GM23338 (cell line): Measurements from ENCODE around the gene NDUFA11. TPM values are rescaled to one million over a fixed set of nuclear protein-coding genes. Genes with fewer than 3 reads are reported as not detected.
A peak's percentile ranks its signal among the peaks of the same experiment; 100 is the strongest.

Source experiments
- ATAC-seq: fragments of 200-7000 bp; cut with Tn5 transposase; 3 replicates; pipeline ENCODE4 v1.9.1; 2020
- DNase-seq: peaks from one replicate; pipeline ENCODE4 v3.0.0-alpha.2; 2015; ENCODE audit warnings: low spot score
- H2AFZ ChIP-seq: fragments of 200-600 bp; sonication (generic); 2 replicates; pipeline ENCODE4 v1.8.0; 2016; ENCODE audit warnings: antibody characterized with exemption, mild to moderate bottlenecking, moderate library complexity
- H3F3A ChIP-seq: fragments of 200-600 bp; sonication (generic); replicated peaks from 2 replicates; pipeline ENCODE4 v1.8.0; 2017; ENCODE audit warnings: antibody characterized with exemption, mixed run types, low read depth
- H3K27ac ChIP-seq: fragments of 200-600 bp; sonication (generic); 2 replicates; pipeline ENCODE4 v1.6.1; 2016; ENCODE audit warnings: low read depth
- H3K27me3 ChIP-seq: fragments of 200-600 bp; sonication (generic); 2 replicates; pipeline ENCODE4 v1.8.0; 2016; ENCODE audit warnings: mild to moderate bottlenecking, mixed run types, moderate library complexity; ENCODE audit not compliant: insufficient read depth
- H3K36me3 ChIP-seq: fragments of 200-600 bp; sonication (generic); 2 replicates; pipeline ENCODE4 v1.8.0; 2016; ENCODE audit warnings: mild to moderate bottlenecking; ENCODE audit not compliant: insufficient read depth
- H3K4me1 ChIP-seq: fragments of 200-600 bp; sonication (generic); 2 replicates; pipeline ENCODE4 v1.8.0; 2016; ENCODE audit warnings: mild to moderate bottlenecking, moderate library complexity; ENCODE audit not compliant: insufficient read depth
- H3K4me2 ChIP-seq: fragments of 200-600 bp; sonication (generic); 2 replicates; pipeline ENCODE4 v1.7.1; 2017; ENCODE audit warnings: mixed run types
- H3K4me3 ChIP-seq: fragments of 200-600 bp; sonication (generic); 2 replicates; pipeline ENCODE4 v1.6.1; 2016; ENCODE audit warnings: mixed run types
- H3K79me2 ChIP-seq: fragments of 200-600 bp; sonication (generic); replicated peaks from 2 replicates; pipeline ENCODE4 v1.8.0; 2017; ENCODE audit warnings: mild to moderate bottlenecking; ENCODE audit not compliant: insufficient read depth
- H3K9me2 ChIP-seq: fragments of 200-600 bp; sonication (generic); 2 replicates; pipeline ENCODE4 v1.8.0; 2017; ENCODE audit not compliant: insufficient read depth
- H4K20me1 ChIP-seq: fragments of 200-600 bp; sonication (generic); replicated peaks from 2 replicates; pipeline ENCODE4 v1.8.0; 2017; ENCODE audit warnings: mild to moderate bottlenecking; ENCODE audit not compliant: insufficient read depth
- H3K27ac Mint-ChIP-seq: 2 replicates; pipeline ENCODE4 v1.8.0; 2020; ENCODE audit warnings: inconsistent platforms, mild to moderate bottlenecking, moderate library complexity, mixed read lengths
- H3K27me3 Mint-ChIP-seq: 3 replicates; pipeline ENCODE4 v1.8.0; 2022; ENCODE audit warnings: low read depth, mild to moderate bottlenecking, moderate library complexity, mixed read lengths, inconsistent platforms; ENCODE audit not compliant: insufficient read depth, poor library complexity
- H3K36me3 Mint-ChIP-seq: 3 replicates; pipeline ENCODE4 v1.8.0; 2021; ENCODE audit warnings: low read depth, mild to moderate bottlenecking, inconsistent platforms, moderate library complexity, mixed read lengths
- H3K4me1 Mint-ChIP-seq: 3 replicates; pipeline ENCODE4 v1.8.0; 2020; ENCODE audit warnings: mild to moderate bottlenecking, inconsistent platforms, mixed read lengths
- H3K4me3 Mint-ChIP-seq: 3 replicates; pipeline ENCODE4 v1.8.0; 2021; ENCODE audit warnings: moderate library complexity, mild to moderate bottlenecking, inconsistent platforms, mixed read lengths
- H3K9me3 Mint-ChIP-seq: 3 replicates; pipeline ENCODE4 v1.8.0; 2020; ENCODE audit warnings: moderate library complexity, mild to moderate bottlenecking, inconsistent platforms, mixed read lengths
- CREB1 ChIP-seq: fragments of 250-450 bp; sonication (Bioruptor Pico); IDR thresholded peaks from 2 replicates; pipeline ENCODE4 v1.5.0; 2020; ENCODE audit warnings: low read depth, mild to moderate bottlenecking, moderate library complexity
- CTCF ChIP-seq, 2 experiments: fragments of 200-600 bp in 1 of 2; sonication (generic) in 1 of 2; conservative IDR thresholded peaks; 2 replicates each; pipeline versions ENCODE4 v1.5.1 to v1.6.1; 2016 to 2017; ENCODE audit warnings: antibody characterized with exemption in 2 of 2, low read depth in 2 of 2, mild to moderate bottlenecking in 2 of 2, moderate library complexity in 1 of 2
- ETS1 ChIP-seq: IDR thresholded peaks from 2 replicates; pipeline ENCODE4 v1.6.1; 2016; ENCODE audit warnings: antibody characterized with exemption
- EZH2 ChIP-seq: fragments of 200-600 bp; sonication (generic); IDR thresholded peaks from one replicate; pipeline ENCODE4 v1.8.0; 2017; ENCODE audit warnings: antibody characterized with exemption, mild to moderate bottlenecking, low read depth; ENCODE audit not compliant: unreplicated experiment
- EZH2phosphoT487 ChIP-seq: fragments of 200-600 bp; sonication (generic); IDR thresholded peaks from one replicate; pipeline ENCODE4 v1.8.1; 2018; ENCODE audit warnings: antibody characterized with exemption; ENCODE audit not compliant: unreplicated experiment
- JUNB ChIP-seq: IDR thresholded peaks from one replicate; pipeline ENCODE4 v1.6.1; 2016; ENCODE audit warnings: antibody characterized with exemption; ENCODE audit not compliant: unreplicated experiment
- NANOG ChIP-seq: IDR thresholded peaks from 2 replicates; pipeline ENCODE4 v1.6.1; 2016; ENCODE audit warnings: antibody characterized with exemption, borderline replicate concordance
- POLR2AphosphoS5 ChIP-seq: IDR thresholded peaks from 2 replicates; pipeline ENCODE4 v1.6.1; 2016; ENCODE audit warnings: antibody characterized with exemption, low read depth
- REST ChIP-seq: IDR thresholded peaks from one replicate; pipeline ENCODE4 v1.6.1; 2018; ENCODE audit warnings: antibody characterized with exemption; ENCODE audit not compliant: unreplicated experiment
- STAT1 ChIP-seq: IDR thresholded peaks from one replicate; pipeline ENCODE4 v1.6.1; 2016; ENCODE audit warnings: antibody characterized with exemption; ENCODE audit not compliant: unreplicated experiment
- ZNF114 ChIP-seq: fragments of 250-450 bp; sonication (Bioruptor Pico); IDR thresholded peaks from 2 replicates; pipeline ENCODE4 v1.5.0; 2020; ENCODE audit warnings: mild to moderate bottlenecking, moderate library complexity
- ZNF331 ChIP-seq: fragments of 250-450 bp; sonication (Bioruptor Pico); IDR thresholded peaks from 2 replicates; pipeline ENCODE4 v1.5.0; 2020; ENCODE audit warnings: low read depth, mild to moderate bottlenecking, moderate library complexity
- ZNF462 ChIP-seq: fragments of 250-450 bp; sonication (Bioruptor Pico); IDR thresholded peaks from 2 replicates; pipeline ENCODE4 v1.5.0; 2020; ENCODE audit warnings: mild to moderate bottlenecking, moderate library complexity
- polyA plus RNA-seq: library from polyadenylated mRNA; unstranded; fragments of >200 nt; fragmentation: Nextera tagmentation; extraction: Ambion mirVana; gene quantifications from 2 replicates; pipeline ENCODE4 v1.2.1, GENCODE V29; 2016
- total RNA-seq: library from RNA; depleted of rRNA; stranded (reverse); fragments of >200 nt; shearing (Covaris generic); gene quantifications from 2 replicates; pipeline ENCODE4 v1.2.3, GENCODE V29; 2014

The NDUFA11 gene
- total and polyA plus RNA-seq, 2 experiments from 2014 or later = 171 to 523 TPM

- H3K27me3 ChIP-seq = no peaks in the 10 kb centered on the region
- H3F3A ChIP-seq = no peaks in the 10 kb centered on the region
- H3K4me1 ChIP-seq = peaks cover 14% of the 10 kb centered on the region; the same call in 1 of the 2 replicates
- TF ChIP-seq JUNB (no peak), NANOG (no peak), ZNF462 (CRISPR knock-in tag) (no peak), ETS1 (no peak), EZH2phosphoT487 (no peak), CREB1 (CRISPR knock-in tag) (no peak), POLR2AphosphoS5 (no peak), ZNF331 (CRISPR knock-in tag) (no peak), ZNF114 (no peak), REST (no peak), CTCF (conservative IDR thresholded peaks at IDR 0.05; ENCODE audit: low read depth in 2 of 2) (no peak), EZH2 (no peak), STAT1 (no peak)
- DNase-seq (no peak), ATAC-seq (peak; percentile 41)
- H2AFZ ChIP-seq = no peak overlapping the region
- H3K36me3 ChIP-seq = no peaks in the 10 kb centered on the region
- no peaks in the 10 kb centered on the region for H3K9me2 ChIP-seq
- Mint-ChIP-seq H3K36me3 (no peaks in the 10 kb centered on the region), H3K27ac (no peak overlapping the region), H3K4me3 (no peak overlapping the region), H3K9me3 (no peaks in the 10 kb centered on the region), H3K27me3 (peaks cover 6% of the 10 kb centered on the region), H3K4me1 (peaks cover 14% of the 10 kb centered on the region)
- no peaks in the 10 kb centered on the region for H3K79me2 ChIP-seq
- H3K27ac ChIP-seq = no peak overlapping the region
- no peaks in the 10 kb centered on the region for H4K20me1 ChIP-seq
- no peak overlapping the region for H3K4me2 ChIP-seq
- H3K4me3 ChIP-seq = no peak overlapping the region
Measured at GRCh38 chr19:5881543-5882299, 21.9 kb downstream of the NDUFA11 start.
